Measurements from ENCODE around the gene AP3B1.

DNA sequence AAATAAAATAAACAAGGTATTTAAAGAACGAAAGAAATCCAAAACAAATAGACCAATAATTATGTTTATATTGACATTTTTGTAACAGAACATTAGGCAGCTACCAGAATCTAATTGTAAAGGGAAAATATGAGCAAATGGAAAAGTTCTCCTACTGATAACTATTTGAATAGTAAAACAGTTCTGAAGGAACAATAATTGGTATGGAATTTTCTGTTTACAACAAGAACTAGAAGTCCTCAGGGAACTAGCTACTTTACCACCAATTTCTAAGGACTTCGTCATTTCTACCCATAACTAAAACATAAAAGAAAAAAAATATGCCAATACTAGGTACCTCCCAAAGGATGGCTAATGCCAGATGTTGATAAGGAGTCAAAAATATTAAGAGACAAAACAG lies 58.5 kb downstream of the AP3B1 start:
- TF ChIP-seq, protein P1, sequence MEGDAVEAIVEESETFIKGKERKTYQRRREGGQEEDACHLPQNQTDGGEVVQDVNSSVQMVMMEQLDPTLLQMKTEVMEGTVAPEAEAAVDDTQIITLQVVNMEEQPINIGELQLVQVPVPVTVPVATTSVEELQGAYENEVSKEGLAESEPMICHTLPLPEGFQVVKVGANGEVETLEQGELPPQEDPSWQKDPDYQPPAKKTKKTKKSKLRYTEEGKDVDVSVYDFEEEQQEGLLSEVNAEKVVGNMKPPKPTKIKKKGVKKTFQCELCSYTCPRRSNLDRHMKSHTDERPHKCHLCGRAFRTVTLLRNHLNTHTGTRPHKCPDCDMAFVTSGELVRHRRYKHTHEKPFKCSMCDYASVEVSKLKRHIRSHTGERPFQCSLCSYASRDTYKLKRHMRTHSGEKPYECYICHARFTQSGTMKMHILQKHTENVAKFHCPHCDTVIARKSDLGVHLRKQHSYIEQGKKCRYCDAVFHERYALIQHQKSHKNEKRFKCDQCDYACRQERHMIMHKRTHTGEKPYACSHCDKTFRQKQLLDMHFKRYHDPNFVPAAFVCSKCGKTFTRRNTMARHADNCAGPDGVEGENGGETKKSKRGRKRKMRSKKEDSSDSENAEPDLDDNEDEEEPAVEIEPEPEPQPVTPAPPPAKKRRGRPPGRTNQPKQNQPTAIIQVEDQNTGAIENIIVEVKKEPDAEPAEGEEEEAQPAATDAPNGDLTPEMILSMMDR (IDR thresholded peaks at IDR 0.05), result no peak
- TF ChIP-seq POLR2A (IDR thresholded peaks at IDR 0.05), result no peak

All from testis (tissue), 2 donors.